Suppressor macrophage (primary cell): ENCODE data around the gene SLC8A3.
A peak's percentile ranks its signal among the peaks of the same experiment; 100 is the strongest.

Experiments used
- DNase-seq, 4 experiments: peaks; one replicate each; pipeline ENCODE4 v3.0.0-alpha.2; 2020 to 2022

Gene SLC8A3

DNA sequence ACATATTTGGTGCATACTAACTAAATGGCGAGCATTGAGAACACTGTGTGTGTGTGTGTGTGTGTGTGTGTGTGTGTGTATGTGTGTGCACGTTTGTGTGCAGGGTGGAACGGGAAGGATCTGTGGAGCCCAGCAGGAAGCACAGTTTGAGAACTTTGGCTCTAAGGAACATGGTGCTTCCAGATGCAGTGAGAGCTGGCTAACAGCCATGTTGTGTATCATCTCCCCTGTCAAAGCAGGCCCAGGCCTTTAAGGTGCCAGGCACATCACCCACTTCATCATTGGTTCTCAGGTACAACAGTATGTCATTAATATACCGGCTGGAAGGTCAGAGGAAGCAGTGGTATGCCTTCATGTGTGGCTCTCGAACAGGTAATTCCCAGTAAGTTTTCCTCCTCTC lies 72.5 kb downstream of the SLC8A3 start:
- DNase-seq, result no peak

DNA sequence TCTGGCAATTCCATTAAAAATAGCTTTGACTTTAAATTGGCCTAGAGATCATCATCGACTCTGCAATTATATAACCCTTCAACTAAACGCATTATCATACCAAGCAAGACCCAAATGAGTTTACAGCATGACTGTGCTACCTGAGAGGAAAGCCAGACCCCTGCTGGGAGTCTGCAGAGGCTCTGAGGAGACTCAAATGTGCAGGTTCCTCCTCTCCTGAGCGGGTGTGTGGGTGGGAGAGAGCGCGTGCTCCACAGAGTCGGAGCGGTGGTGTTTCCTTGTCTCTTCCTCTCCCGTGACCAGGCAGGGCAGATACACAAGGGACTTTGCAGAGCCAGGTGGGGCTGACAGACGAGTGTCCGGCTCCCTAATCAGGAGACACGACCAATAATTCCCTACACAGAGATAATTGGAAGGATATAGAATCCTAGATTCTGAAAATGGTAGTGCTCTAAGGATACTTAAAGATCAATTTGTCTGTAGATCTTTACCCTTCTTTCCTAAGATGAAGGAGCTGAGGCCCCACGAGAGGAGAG lies 74.1 kb downstream of the SLC8A3 start:
- DNase-seq, result no peak

DNA sequence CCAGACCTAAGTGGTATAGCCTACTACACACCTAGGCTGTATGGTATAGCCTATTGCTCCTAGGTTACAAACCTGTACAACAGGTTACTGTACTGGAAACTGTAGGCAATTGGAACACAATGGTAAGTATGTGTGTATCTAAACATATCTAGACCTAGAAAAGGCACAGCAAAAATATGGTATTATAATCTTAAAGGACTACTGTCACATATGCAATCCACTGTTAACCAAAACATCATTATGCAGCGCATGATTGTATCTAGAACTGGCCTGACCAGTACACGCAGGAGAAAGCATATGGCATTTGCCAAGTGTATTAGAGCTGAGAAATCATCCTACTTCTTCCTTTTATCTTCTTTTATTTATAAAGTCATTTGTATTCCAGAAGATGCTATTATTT lies 75.5 kb downstream of the SLC8A3 start:
- no peak for DNase-seq

DNA sequence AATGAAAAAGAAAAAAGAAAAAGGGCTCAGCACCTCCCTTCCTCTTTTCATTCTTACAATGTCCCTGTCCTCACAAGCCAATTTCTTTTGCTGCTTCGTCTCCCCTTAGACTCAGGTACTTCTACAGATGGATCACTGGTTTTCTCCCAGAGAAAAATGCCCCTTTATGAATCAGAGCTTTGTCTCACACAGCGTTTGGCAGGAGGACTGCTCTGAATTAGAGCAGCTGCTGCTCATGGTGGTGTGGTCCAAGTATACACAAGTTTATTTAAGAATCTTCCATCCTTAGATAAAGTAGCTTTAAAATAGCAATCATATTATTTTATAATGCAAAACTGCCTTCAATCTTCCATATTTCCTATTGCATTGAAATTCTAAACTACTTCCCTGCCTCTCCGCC lies 80.3 kb downstream of the SLC8A3 start:
- DNase-seq, result no peak

DNA sequence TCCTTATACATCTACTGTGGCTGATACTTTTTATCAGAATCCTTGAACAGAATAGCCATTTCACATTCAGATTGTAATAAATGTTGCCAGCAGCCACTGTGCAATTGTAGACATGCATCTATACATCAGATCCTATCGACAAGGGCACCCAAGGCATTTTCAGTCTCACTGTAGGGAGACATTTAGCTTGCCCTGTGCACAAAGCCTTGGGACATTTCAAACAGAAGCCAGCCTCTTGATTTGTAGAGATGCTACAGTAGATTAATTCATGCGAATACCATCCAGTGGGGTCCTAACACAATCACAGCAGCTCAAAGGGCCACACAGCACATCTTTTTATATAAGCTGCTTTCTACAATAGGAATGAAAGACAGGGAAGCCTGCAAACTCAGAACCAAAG lies 81.4 kb downstream of the SLC8A3 start:
- no peak for DNase-seq

DNA sequence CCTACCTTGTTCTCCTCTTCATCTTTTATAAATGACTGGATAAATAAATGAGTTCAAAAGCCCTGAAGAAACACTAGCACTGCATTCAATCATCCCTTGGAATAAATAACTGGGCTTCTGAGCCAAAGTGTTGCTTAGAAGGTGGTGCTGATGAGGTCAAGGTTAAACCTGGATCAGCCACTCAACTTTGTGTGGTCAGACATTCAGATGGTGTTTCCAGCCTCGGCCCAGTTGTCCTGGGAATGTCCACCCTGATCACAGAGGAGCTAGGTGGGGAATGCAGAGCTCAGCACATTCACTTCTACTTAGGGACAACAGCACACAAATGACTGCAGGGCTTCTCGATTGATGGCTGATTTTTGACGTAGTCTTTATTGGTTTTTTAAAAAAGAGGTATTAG lies 88.7 kb downstream of the SLC8A3 start:
- no peak for DNase-seq

DNA sequence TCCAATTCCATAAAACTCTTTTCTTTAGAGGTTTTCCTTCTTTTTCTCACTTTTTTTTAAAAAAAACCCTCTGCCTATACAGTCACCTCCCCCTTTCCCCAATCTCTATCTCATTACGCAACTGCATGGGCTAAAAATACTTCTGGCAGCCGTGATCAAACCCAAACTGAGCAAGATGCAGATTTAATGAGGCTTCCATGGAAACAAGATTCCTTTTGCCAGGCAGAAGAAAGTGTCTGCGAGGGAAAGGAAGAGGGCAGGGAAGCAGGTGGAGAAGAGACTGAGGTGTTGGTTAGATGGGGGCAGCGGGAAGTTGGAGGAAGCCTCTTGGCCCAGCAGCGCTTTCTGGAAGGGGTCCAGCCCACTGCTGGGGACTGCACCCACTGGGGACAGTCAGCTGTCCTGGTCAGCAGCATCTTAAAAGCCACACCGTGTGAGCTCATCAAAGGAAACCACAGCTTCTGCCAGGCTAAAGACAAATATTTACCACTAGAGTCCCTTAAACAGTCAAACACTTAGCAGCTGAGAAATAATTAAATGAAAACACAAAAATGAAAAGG lies 90.4 kb downstream of the SLC8A3 start:
- no peak for DNase-seq

DNA sequence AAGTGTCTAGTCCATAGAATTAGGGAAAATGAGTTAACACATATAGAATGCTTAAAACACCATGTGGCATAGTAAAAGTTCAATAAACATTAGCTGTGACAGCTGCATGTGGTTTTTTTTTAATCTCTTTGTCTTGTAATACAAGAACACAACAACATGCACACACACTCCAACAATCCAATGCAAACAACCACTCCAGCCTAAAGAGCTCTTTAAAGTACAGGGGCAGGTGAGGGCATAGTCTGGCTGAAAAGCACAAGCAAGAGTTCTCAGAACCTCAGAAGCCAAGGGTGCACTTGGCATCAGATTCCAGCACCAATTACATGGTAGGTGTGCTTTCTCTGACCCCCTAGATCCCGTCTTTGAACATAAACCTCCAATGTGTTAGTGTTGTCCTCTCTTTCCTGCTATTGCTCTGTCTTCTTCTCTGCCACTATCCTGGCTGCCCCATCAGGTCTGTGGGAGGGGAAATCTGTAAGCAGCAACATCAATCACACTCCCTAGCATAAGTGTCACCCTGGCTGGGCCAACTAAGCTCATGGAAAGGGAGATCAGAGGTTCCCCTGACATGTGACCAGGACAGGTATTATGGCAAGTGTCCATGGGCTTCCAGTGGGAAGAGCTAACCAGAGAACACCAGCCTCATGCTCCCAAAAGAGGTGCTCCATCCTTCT lies 91.0 kb downstream of the SLC8A3 start:
- DNase-seq, result no peak

DNA sequence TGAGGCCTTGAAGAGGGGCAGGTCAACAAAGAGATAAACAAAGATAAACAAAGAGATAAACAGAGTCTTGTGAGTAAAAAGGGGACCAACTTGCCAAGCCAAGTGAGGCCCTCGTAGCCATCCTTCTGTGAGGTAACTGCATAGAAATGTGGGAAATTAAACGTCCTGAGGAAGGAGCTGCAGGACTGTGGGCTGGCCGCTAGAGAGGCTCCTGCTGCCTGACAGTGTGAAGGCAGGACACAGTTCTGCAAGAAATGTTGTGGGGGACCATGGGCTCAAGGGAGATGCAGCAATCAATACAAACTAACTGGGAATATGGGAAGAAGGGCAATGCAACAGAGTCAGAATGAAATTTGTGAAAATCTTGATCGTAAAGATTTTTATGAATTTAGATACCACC lies 91.9 kb downstream of the SLC8A3 start:
- peak in 1 of 4 experiments; percentile 10 for DNase-seq

DNA sequence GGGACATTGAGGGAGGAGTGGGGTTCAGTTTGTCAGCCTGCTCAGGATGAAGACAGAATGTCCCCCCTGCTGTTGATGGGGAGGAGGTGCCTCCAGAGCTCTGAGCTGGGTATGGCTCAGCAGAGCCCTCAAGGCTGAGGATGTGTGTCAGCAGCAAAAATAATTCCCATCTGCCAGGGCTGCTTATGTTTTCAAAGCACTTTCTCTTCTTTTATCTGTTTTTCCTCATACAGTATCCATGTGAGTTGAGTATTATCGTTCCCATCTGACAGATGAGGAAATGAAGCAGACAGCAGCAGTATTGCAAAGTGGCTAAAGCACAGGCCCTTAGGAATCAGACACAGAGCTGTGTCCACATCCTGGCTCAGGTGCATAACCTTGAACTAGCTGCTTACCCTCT lies 94.1 kb downstream of the SLC8A3 start:
- DNase-seq, result no peak

DNA sequence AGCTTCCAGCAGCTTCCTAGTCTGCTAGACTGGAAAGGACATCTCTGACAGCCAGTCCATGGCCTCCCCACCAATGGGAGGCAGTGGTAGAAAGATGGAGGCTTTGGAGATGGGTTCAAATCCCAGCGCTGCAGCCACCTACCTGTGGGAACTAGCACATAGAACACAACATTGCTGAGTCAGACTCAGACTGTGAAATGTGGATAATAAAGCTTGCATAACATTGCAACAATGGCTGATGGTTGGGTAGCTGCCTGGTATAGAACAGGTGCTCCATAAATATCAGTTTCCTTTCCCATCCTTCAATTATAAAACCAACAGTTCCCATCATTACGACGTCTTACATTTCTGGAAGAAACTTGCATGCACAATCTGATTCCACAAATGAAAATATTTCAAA lies 94.6 kb downstream of the SLC8A3 start:
- no peak for DNase-seq

DNA sequence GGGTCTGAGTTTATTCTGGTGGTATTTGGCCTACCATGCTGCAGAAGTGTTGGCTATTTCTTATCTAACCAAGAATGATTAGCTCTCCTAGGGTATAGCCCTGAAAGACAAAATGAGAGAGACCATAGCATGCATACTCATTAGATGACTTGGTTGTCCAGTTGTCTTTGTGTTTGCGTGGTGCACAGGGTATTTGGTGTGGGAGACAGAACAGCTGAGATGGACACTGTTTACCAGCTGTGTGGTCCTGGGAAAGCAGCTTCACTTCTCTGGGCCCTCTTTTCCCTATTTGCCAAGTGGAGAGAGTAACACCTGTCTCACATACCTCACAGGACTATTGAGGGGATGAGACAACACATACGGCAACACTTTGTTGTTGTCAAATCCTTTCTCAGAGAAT lies 95.6 kb downstream of the SLC8A3 start:
- no peak for DNase-seq

DNA sequence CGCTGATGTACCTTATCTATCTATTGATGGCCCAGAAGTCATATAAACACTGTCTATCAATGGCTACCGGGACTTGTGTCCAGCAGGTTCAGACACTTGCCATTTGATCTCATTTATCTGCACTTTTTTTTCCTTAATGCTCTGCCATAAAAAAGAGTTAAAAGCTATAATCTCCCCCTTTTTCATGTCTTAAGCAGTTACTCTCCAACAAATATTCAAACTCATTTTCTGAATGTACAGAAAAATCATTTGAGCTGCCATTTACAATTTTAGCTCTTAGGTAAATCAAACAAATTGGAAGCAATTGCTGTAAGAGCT lies 101.4 kb downstream of the SLC8A3 start:
- DNase-seq, result no peak

DNA sequence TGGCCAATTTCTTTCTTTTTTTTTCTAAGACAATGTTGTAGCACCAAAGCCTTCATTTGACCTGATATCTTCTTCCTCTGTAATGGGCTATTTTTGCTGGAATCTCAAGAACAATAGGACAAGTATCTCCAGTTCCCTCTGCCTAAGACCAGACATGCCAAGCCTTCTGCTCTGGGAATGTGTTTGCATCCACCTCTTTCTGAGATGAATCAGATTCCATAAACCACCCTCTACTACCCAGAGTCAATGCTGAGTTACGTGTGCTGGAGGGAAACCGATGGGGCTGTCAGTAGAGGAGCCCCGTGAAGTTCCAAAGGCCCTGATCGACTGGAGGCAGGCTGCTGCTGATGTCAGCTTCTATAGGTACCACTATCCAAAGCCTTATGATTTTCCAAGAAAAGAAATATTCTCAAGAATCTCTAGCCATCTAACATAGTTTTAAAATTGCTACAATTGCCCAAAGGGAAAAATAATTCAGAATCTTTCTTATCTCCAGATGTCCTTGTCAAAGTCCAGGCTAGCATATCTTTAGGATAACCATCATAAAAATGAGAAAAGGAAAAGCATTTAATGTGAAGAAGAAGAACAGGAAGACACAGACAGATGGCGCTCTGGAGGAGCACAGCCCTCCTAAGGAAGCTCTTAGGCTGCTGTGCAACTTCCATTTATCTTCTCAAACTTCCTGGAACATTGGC lies 101.9 kb downstream of the SLC8A3 start:
- peak; percentile 60 to 75 (median 68) for DNase-seq

DNA sequence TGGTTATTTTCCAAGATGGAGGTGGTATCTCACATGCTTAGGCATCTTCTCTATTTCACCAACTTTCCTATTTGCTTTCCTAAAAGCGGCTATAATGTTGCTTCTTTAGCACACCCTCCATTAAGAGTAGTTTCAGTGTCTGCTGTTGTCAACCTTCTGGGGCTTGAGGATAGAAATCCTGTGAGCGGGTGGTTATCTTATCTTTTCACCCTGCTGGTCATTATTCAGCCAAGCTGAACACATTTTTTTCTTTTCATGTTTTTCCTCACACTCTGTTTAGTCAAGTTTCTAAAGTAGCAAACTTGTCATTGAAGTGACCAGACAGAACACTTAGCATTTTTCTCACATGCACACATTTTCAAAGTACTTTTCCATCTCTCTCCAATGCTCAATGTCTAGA lies 104.5 kb downstream of the SLC8A3 start:
- DNase-seq, result no peak

DNA sequence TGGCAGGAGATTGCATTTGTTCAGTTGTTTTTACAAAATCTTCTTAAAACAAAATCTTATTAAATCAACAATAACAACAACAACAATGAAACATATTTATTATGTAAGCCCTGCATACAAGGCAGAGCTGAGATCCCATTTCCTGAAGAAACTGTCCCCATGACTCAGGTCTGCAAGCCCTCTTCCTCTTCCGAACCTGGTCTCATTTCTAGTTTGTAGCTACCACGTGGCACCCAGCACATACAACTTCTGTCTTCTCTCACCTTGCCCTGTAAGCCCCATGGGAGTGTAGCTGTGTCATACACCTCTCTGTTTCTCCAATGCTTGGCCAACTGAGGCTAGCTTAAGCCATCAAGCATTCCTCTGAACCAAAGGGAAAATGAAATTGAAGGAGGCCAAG lies 106.4 kb downstream of the SLC8A3 start:
- peak in 1 of 4 experiments; percentile 12 for DNase-seq

DNA sequence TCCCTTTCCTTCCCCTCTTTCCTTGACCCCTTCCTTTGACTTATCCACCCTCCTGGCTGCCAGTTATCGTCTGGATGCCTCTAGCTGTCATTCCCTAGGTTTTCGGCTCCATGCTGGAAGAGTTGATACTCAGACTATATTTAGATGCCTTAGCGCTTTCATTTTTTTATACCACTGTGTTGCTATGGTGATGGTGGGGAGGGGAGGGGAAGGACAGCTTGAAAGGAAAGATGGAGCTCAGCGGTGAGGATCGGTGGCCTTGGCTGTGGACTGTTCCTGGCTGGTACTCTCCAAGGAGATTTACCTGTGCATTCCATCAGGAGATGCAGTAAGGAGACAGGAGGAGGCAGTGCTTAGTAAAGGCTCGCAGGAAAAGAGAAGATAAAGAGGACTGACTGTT lies 108.7 kb downstream of the SLC8A3 start:
- no peak for DNase-seq

DNA sequence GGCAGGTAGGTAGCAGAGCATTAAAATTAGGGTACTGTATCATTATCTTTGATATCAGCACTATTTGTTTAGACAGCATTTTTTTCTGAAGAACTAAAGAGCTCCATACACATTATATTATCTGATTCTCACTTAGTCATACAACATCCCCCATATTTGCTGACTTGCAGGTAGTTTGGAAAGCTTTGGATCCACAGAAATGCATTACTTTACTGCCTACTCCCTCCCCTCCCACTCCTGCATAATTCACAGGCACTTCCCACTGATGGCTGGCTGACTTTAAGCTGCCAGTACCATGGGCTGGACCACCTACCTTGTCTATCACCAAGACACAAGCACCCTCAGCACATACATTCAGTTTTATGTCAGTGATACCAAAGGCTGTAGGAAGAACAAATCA lies 110.4 kb downstream of the SLC8A3 start:
- DNase-seq, result no peak

DNA sequence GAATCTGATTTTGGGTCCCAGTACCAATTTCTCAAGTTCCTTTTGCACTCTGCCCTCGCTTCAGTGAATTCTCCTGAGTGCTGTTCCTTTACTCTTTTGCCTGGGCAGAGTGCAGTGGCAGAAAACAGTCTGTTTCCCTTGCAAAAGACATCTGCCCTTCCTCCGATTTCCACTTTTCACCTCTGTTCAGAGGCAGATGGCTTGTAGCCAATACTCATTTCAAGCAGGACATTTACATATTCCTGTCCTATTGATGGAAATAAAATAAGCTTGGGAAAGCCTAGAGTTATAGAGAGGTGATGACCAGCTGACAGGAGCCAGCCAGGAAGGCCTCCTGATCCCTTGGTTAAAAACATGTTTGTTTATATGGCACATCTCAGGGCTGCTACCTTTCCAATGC lies 111.0 kb downstream of the SLC8A3 start:
- no peak for DNase-seq

DNA sequence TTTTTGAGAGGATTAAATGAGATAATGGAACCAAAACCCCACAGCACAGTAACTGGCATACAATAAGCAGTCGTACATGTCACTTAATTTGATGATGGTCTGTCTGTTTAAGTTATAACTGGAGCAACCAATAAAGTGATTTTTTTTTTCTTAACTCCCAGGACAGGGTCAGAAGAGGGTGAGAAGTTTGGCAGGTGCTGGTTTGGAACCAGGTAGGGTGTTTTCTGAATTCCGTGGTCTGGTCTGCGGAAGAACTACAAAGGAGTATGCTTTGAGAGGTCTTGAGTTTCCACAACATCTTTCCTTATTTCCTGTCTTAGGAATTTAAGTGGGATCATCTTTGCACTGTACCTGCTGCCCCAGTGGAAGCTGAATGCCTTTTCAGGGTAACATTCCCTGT lies 111.7 kb downstream of the SLC8A3 start:
- no peak for DNase-seq

DNA sequence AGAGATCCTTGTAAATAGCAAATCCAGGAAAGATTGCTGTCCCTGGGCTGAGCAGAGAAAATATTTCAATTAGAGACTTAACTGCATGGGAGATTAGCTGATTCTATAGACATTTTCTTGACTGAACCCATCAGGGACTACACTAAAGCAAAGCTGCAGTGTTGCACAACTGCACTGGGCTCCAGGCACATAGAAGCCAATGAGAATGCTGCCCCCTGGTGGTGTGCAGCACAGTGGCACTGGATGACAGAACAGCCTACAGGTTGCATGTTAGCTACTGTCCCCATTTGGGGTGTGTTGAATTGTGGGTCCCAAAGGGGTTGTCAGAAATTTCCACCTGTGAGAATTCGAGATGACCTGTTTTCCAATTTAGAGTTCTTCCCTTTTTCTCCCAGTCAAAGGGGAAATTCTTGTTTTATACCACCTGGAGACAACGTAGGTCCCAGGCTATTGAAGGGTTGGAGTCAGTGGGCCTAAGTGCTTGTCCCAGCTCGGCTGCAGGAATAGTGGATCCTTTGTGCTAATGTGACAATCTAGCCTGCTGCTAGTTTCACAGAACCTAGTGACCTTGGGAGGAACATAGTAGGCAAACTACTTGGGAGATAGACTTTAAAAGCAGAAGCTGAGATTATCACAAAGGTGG lies 114.7 kb downstream of the SLC8A3 start:
- peak; percentile 82 to 88 (median 84) for DNase-seq

DNA sequence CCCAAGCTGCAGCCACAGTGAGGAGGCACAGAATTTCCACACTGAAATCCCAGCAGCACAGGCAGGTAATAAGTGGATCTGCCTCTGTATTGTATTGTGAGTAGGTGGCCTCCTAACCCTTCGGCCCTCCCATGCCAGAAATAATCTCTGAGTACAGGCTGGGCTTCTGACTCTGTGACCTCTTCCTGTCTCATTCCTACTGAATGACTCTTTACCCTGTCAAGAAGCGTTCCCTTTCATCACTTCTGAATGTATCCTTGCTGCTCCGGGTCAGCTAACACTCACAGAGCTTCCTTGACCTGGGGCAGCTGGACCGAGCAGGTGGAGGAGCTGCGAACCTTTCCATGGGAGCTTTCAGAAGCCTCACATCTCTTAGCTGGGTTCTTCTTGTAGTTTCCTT lies 119.6 kb downstream of the SLC8A3 start:
- no peak for DNase-seq

DNA sequence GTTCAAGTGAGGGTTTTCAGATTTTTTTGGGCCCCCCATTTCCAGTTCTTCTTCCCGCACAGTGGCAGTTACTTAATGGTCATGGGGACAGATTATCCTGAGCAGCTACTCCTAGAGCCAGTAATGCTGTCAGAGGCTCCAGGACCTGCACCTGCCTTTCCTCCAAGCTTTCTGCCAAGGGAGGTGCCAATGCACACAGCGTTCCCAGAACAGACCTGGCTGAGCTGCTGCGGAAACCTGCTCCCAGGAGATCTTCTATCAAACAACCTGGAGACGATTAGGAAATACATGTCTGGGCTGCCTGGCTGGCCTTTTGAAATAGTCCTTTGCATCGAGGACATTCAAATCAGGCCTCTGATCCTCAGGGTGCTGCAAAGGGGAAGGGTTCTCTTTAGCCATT lies 120.9 kb downstream of the SLC8A3 start:
- DNase-seq, result no peak
